Esophagus squamous epithelium (tissue), 4 donors: Measurements from ENCODE around the gene UPK1B.

ENCODE experiments used
- CTCF ChIP-seq, 6 experiments: fragments of 450-650 bp in 4 of 6; fragments of 200-600 bp in 2 of 6; sonication (generic) in 2 of 6; IDR thresholded peaks; one replicate each; pipeline ENCODE4 v1.5.1; 2016 to 2019; ENCODE audit warnings: antibody characterized with exemption in 6 of 6, mild to moderate bottlenecking in 4 of 6, moderate library complexity in 4 of 6
- POLR2A ChIP-seq, 4 donors: fragments of 450-650 bp; IDR thresholded peaks; one replicate each; pipeline ENCODE4 v1.6.1; 2017; ENCODE audit warnings: antibody characterized with exemption in 4 of 4, mild to moderate bottlenecking in 4 of 4, moderate library complexity in 3 of 4

GRCh38 chr3:119220198-119220597, 46.8 kb downstream of the UPK1B start:
- no peak for TF ChIP-seq POLR2A (IDR thresholded peaks at IDR 0.05)
- no peak for TF ChIP-seq CTCF (IDR thresholded peaks at IDR 0.05)
